Fibroblast of mammary gland (primary cell): Measurements from ENCODE around the gene KIF3B.
"Not testable (repeated sequence)": the region's sequence is repeated elsewhere in the genome, so short reads cannot be mapped to it uniquely, and the experiment has no call there.

ENCODE experiments used
- DNase-seq: peaks from one replicate; pipeline ENCODE4 v3.0.0-alpha.2; 2010; ENCODE audit warnings: low read depth
- H3K4me3 ChIP-seq: 2 replicates; pipeline ENCODE4 v1.5.1; 2011; ENCODE audit warnings: low read depth, mild to moderate bottlenecking, low read length, moderate library complexity; ENCODE audit not compliant: control insufficient read depth
- CTCF ChIP-seq: conservative IDR thresholded peaks from 2 replicates; pipeline ENCODE4 v1.5.1; 2011; ENCODE audit warnings: low read depth, low read length, inconsistent platforms; ENCODE audit not compliant: control insufficient read depth, insufficient read depth

The KIF3B gene

GRCh38 chr20:32336918-32337347 is 59.5 kb downstream of the KIF3B start:
- DNase-seq, result peak; percentile 60
- H3K4me3 ChIP-seq, result no peak overlapping the region
- peak; percentile 73 for TF ChIP-seq CTCF

GRCh38 chr20:32337937-32338661 is 60.6 kb downstream of the KIF3B start:
- DNase-seq, result no peak
- TF ChIP-seq CTCF, result no peak
- no peak overlapping the region for H3K4me3 ChIP-seq

- no peak for DNase-seq
- no peak overlapping the region for H3K4me3 ChIP-seq
- TF ChIP-seq CTCF, result no peak
Observed at GRCh38 chr20:32338665-32339064, 61.2 kb downstream of the KIF3B start.

- H3K4me3 ChIP-seq, result no peak overlapping the region
- no peak for DNase-seq
- TF ChIP-seq CTCF, result no peak
Observed at GRCh38 chr20:32339116-32339515, 61.7 kb downstream of the KIF3B start.

GRCh38 chr20:32341053-32341452 is 63.6 kb downstream of the KIF3B start:
- DNase-seq, result peak; percentile 66
- H3K4me3 ChIP-seq, result not testable (repeated sequence)

- no peak overlapping the region for H3K4me3 ChIP-seq
- DNase-seq, result peak; percentile 94
- TF ChIP-seq CTCF, result no peak
Observed at GRCh38 chr20:32343439-32343838, 66.0 kb downstream of the KIF3B start.

GRCh38 chr20:32344835-32345506 is 67.5 kb downstream of the KIF3B start:
- TF ChIP-seq CTCF, result no peak
- DNase-seq, result no peak
- no peak overlapping the region for H3K4me3 ChIP-seq
